Tibial artery (tissue), 4 donors: ENCODE results near the gene TMEM229B.

Experiments
- DNase-seq, 2 donors: peaks; one replicate each; pipeline ENCODE4 v3.0.0-alpha.2; 2019
- H3K27ac ChIP-seq, 2 donors: fragments of 200-600 bp; sonication (generic) in 1 of 2; 1 replicate in 1 of 2; 2 replicates in 1 of 2; pipeline ENCODE4 v1.5.1; 2018 to 2019; ENCODE audit warnings: mild to moderate bottlenecking in 1 of 2
- H3K27me3 ChIP-seq, 2 donors: fragments of 200-600 bp; sonication (generic) in 1 of 2; one replicate each; pipeline versions ENCODE4 v1.5.1 to v1.6.0; 2016 to 2019
- H3K36me3 ChIP-seq, 3 donors: fragments of 200-600 bp; sonication (generic) in 2 of 3; one replicate each; pipeline ENCODE4 v1.5.1; 2016 to 2019; ENCODE audit warnings: mild to moderate bottlenecking in 2 of 3
- H3K4me1 ChIP-seq, 4 donors: fragments of 200-600 bp; sonication (generic) in 2 of 4; 1 replicate in 3 of 4; 2 replicates in 1 of 4; pipeline ENCODE4 v1.5.1; 2016 to 2019
- H3K4me3 ChIP-seq, 2 donors: fragments of 200-600 bp; sonication (generic) in 1 of 2; 1 replicate in 1 of 2; 2 replicates in 1 of 2; pipeline ENCODE4 v1.5.1; 2018 to 2019; ENCODE audit warnings: mild to moderate bottlenecking in 2 of 2
- H3K9me3 ChIP-seq, 3 donors: fragments of 200-600 bp; sonication (generic) in 1 of 3; one replicate each; pipeline ENCODE4 v1.5.1; 2016 to 2019
- intact Hi-C: fragments of 100-400 bp; cut with DNase I; formaldehyde crosslinking; loops from one replicate; pipeline ENCODE4 v1.15.0; 2023; ENCODE audit warnings: low total_unique reads
- TF ChIP-seq, protein P1 (sequence below), 2 experiments: fragments of 200-600 bp in 1 of 2; fragments of 450-650 bp in 1 of 2; IDR thresholded peaks; one replicate each; pipeline ENCODE4 v1.5.1; 2017 to 2019; ENCODE audit warnings: antibody characterized with exemption in 2 of 2, mild to moderate bottlenecking in 1 of 2, moderate library complexity in 1 of 2

The TMEM229B gene

DNA sequence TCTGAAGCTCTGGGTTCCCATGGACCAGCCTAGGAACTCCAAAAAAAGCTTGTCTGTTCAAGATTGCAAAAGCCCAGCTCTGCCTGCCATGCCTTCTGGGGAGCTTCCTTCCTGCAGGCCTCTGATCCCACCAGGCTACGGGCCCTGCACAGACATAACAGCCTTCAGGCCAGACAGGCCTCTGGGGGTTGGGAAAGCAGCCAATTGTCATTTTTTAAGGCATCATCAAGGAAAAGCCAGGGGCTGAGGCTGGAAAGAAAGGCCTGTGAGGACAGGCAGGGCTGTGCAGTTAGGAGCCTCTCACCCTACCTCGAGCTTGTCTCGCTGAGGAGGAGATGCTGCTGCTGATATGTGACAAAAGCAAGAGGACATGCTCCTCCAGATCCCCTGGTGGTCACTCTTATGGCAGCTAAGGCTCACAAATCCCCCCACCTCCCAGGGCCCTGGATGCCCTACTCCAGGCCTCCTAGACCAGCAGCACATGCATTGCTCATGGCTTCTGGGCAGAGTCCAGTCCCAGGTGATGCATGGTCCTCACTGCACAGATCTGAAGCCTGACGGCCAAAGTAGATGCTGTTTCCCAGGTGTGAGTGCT is 2.9 kb downstream of the TMEM229B start:
- DNase-seq: no peak
- intact Hi-C loops: no loop called here
- peaks cover 0 to under 1% (median 0%) of the 10 kb centered on the region in 4 donors for H3K4me1 ChIP-seq
- TF ChIP-seq, protein P1, sequence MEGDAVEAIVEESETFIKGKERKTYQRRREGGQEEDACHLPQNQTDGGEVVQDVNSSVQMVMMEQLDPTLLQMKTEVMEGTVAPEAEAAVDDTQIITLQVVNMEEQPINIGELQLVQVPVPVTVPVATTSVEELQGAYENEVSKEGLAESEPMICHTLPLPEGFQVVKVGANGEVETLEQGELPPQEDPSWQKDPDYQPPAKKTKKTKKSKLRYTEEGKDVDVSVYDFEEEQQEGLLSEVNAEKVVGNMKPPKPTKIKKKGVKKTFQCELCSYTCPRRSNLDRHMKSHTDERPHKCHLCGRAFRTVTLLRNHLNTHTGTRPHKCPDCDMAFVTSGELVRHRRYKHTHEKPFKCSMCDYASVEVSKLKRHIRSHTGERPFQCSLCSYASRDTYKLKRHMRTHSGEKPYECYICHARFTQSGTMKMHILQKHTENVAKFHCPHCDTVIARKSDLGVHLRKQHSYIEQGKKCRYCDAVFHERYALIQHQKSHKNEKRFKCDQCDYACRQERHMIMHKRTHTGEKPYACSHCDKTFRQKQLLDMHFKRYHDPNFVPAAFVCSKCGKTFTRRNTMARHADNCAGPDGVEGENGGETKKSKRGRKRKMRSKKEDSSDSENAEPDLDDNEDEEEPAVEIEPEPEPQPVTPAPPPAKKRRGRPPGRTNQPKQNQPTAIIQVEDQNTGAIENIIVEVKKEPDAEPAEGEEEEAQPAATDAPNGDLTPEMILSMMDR (IDR thresholded peaks at IDR 0.05): no peak
- no peaks in the 10 kb centered on the region for H3K9me3 ChIP-seq
- H3K27ac ChIP-seq: no peak overlapping the region
- no peaks in the 10 kb centered on the region for H3K36me3 ChIP-seq
- H3K27me3 ChIP-seq: no peaks in the 10 kb centered on the region
- no peak overlapping the region for H3K4me3 ChIP-seq

DNA sequence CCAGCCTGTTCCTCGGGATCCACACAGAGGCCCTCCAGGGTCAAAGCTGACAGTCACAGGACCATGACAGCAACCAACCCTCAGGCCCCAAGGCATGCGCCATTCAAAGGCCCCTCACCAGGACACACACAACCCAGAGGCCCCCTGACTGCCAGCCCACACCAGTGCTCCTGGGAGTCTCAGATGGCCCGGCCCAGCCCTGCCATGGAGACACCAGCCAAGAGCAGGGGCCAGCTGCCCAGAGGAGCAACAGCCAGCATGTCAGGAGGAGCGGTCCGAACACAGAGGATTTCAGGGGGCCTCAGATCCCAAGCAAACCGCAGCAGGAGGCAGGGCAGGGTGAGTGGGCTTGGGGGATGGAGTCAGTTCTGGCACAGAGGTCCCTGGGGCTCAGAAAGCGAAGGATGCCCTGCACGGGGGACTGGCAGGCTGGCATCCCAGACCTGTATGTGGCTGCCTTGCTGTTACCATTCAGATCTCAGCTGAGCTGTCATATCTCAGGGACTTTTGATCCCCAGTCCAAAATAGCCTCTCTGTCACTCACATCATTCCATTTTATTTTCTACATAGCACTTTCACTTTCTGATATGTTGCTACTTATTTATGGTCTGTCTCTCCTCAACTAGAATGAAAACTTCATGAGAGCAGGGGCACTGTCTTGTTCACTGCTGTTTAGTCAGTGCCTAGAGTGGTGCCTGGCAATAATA is 4.8 kb downstream of the TMEM229B start:
- Histone ChIP-seq H3K36me3 (no peaks in the 10 kb centered on the region), H3K27ac (no peak overlapping the region), H3K27me3 (no peaks in the 10 kb centered on the region), H3K4me1 (peaks cover 0 to 4% (median 0%) of the 10 kb centered on the region in 4 donors), H3K4me3 (no peak overlapping the region), H3K9me3 (no peaks in the 10 kb centered on the region)
- TF ChIP-seq, protein P1 (IDR thresholded peaks at IDR 0.05): no peak
- DNase-seq: no peak
- intact Hi-C loops: no loop called here

DNA sequence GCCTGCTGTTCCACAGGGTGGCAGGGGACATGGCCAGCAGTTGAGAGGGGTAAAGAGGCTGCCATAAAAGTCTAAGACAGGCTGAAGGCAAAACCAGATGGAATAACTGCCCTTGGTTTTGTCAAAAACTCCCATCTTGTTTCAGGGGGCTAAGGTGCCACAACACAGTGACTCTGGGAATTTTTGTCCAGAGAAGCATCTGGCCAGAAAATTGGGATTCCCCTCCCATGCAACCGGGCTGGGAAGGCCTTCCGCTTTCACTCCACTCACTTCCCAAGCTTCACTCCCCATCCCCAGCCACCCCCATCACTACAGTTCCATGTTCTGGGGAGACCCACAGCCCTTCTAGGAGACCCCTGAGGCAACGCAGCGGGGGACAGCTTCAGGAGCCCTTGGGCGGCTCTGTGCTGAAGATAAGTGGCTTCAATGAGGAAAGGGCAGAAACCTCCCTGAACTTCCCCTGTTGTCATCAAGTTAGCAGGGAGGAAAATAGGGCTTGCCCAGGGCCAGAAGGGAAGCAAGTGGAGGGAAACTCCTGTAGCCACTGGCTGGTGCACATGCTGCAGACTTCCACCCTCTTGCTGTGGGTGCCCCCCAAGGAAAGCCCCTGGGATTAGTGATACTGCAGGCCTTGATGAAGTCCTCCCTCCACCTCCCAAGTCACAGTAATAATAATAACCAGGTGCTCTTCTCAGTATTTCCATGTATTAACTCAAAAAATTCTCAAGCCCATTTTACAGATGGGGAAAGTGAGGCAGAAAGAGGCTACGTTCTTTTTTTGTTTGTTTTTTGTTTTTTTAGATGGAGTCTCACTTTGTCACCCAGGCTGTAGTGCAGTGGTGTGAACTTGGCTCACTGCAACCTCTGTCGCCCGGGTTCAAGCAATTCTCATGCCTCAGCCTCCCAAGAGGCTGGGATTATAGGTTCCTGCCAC is 6.0 kb downstream of the TMEM229B start:
- no peaks in the 10 kb centered on the region for H3K27me3 ChIP-seq
- H3K4me1 ChIP-seq: peaks cover 0 to 4% (median 0%) of the 10 kb centered on the region in 4 donors
- no peaks in the 10 kb centered on the region for H3K36me3 ChIP-seq
- intact Hi-C loops: no loop called here
- H3K9me3 ChIP-seq: no peaks in the 10 kb centered on the region
- TF ChIP-seq, protein P1 (IDR thresholded peaks at IDR 0.05): no peak
- DNase-seq: no peak
- H3K4me3 ChIP-seq: no peak overlapping the region
- H3K27ac ChIP-seq: no peak overlapping the region

DNA sequence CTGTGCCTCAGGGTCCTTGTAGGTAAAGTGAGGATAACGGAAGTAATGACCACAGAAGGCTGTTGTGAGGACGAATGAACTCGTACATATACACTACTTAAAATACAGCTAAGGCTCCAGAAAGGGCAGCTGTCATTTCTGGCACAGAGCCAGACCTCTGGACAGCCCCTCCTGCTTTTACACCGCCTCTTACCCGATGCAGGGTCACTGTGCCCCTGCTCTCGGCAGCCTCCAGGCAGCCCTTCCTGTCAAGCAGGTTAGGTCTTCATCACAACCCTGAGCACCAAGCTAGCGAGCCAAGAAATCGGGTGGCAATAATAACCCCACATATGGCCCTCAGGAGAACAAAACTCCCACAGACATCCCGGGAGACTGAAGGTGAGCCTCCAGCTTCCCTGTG is 8.5 kb downstream of the TMEM229B start:
- TF ChIP-seq, protein P1 (IDR thresholded peaks at IDR 0.05): no peak
- no peaks in the 10 kb centered on the region for H3K36me3 ChIP-seq

DNA sequence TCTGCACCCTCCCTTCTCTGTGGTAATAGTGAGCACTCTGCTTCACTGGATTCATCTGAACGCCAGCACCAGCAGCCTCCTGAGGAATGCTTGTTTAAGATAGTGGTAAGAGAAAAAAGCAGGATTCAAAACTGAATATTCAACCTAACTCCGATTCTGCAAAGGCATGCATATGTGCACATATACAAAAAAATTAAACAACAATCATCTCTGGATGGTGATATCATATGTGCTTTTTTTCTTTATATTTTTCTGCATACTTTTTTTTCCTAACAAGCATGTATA is 9.8 kb downstream of the TMEM229B start:
- Histone ChIP-seq H3K36me3 (no peaks in the 10 kb centered on the region), H3K27me3 (no peaks in the 10 kb centered on the region), H3K27ac (no peak overlapping the region), H3K4me1 (peaks cover 0 to 4% (median 0%) of the 10 kb centered on the region in 4 donors), H3K9me3 (no peaks in the 10 kb centered on the region), H3K4me3 (no peak overlapping the region)
- TF ChIP-seq, protein P1 (IDR thresholded peaks at IDR 0.05): no peak
- intact Hi-C loops: no loop called here
- DNase-seq: no peak

More for the DNA sequence above, 8.5 kb downstream of the TMEM229B start:
- no peak for DNase-seq
- no peak overlapping the region for H3K4me3 ChIP-seq
- intact Hi-C loops: no loop called here
- H3K4me1 ChIP-seq: peaks cover 0 to 4% (median 0%) of the 10 kb centered on the region in 4 donors
- no peak overlapping the region for H3K27ac ChIP-seq
- no peaks in the 10 kb centered on the region for H3K27me3 ChIP-seq
- no peaks in the 10 kb centered on the region for H3K9me3 ChIP-seq
